MM.1S (cell line): Measurements from ENCODE around the gene APEX2.

ENCODE experiments used
- DNase-seq: peaks from one replicate; pipeline ENCODE4 v3.0.0-alpha.2; 2015
- H2AFZ ChIP-seq: fragments of 300-600 bp; sonication (generic); 2 replicates; pipeline ENCODE4 v1.6.0; 2016; ENCODE audit warnings: antibody characterized with exemption, low read length
- H3F3A ChIP-seq: fragments of 300-600 bp; sonication (generic); 2 replicates; pipeline ENCODE4 v1.6.1; 2016; ENCODE audit warnings: mild to moderate bottlenecking, antibody characterized with exemption, low read length, moderate library complexity, mixed read lengths; ENCODE audit not compliant: insufficient read depth
- H3K27ac ChIP-seq: fragments of 300-600 bp; sonication (generic); 2 replicates; pipeline ENCODE4 v1.5.1; 2016; ENCODE audit warnings: mild to moderate bottlenecking, low read length
- H3K27me3 ChIP-seq: fragments of 300-600 bp; sonication (generic); replicated peaks from 2 replicates; pipeline ENCODE4 v1.6.0; 2016; ENCODE audit warnings: low read length; ENCODE audit not compliant: insufficient read depth
- H3K36me3 ChIP-seq: fragments of 300-600 bp; sonication (generic); replicated peaks from 2 replicates; pipeline ENCODE4 v1.6.1; 2016; ENCODE audit warnings: mild to moderate bottlenecking, low read length, mixed read lengths; ENCODE audit not compliant: insufficient read depth
- H3K4me1 ChIP-seq: fragments of 300-600 bp; sonication (generic); 2 replicates; pipeline ENCODE4 v1.6.1; 2016; ENCODE audit warnings: low read length, mixed read lengths
- H3K4me2 ChIP-seq: fragments of 300-600 bp; sonication (generic); 2 replicates; pipeline ENCODE4 v1.6.0; 2016; ENCODE audit warnings: low read depth, low read length
- H3K4me3 ChIP-seq: fragments of 300-600 bp; sonication (generic); 2 replicates; pipeline ENCODE4 v1.5.1; 2016; ENCODE audit warnings: low read length, mixed read lengths
- H3K79me2 ChIP-seq: fragments of 300-600 bp; sonication (generic); 2 replicates; pipeline ENCODE4 v1.6.1; 2016; ENCODE audit warnings: mixed run types, low read length, mixed read lengths
- H3K9ac ChIP-seq: fragments of 300-600 bp; sonication (generic); 2 replicates; pipeline ENCODE4 v1.6.1; 2016; ENCODE audit warnings: low read length, mixed read lengths
- H3K9me2 ChIP-seq: fragments of 300-600 bp; sonication (generic); replicated peaks from 2 replicates; pipeline ENCODE4 v1.6.1; 2016; ENCODE audit warnings: mild to moderate bottlenecking, low read length, mixed read lengths; ENCODE audit not compliant: insufficient read depth
- H3K9me3 ChIP-seq: fragments of 300-600 bp; sonication (generic); replicated peaks from 2 replicates; pipeline ENCODE4 v1.6.1; 2016; ENCODE audit warnings: mild to moderate bottlenecking, low read length, mixed read lengths; ENCODE audit not compliant: insufficient read depth
- H4K20me1 ChIP-seq: fragments of 300-600 bp; sonication (generic); 2 replicates; pipeline ENCODE4 v1.6.1; 2016; ENCODE audit warnings: mild to moderate bottlenecking, low read length, moderate library complexity, mixed read lengths; ENCODE audit not compliant: insufficient read depth
- EZH2 ChIP-seq: fragments of 300-600 bp; sonication (generic); optimal IDR thresholded peaks from 2 replicates; pipeline ENCODE3; 2017; ENCODE audit warnings: low read depth, mild to moderate bottlenecking, antibody characterized with exemption, low read length, mixed read lengths
- EZH2phosphoT487 ChIP-seq: fragments of 300-600 bp; sonication (generic); IDR thresholded peaks from 2 replicates; pipeline ENCODE4 v1.6.1; 2018; ENCODE audit warnings: antibody characterized with exemption, low read length
- TF ChIP-seq, protein P1 (sequence below): fragments of 300-600 bp; sonication (generic); IDR thresholded peaks from 2 replicates; pipeline ENCODE4 v1.5.1; 2016; ENCODE audit warnings: antibody characterized with exemption, low read length, mixed read lengths

The APEX2 gene

GRCh38 chrX:54964766-54965497 is 35.2 kb upstream of the APEX2 start:
- TF ChIP-seq, protein P1, sequence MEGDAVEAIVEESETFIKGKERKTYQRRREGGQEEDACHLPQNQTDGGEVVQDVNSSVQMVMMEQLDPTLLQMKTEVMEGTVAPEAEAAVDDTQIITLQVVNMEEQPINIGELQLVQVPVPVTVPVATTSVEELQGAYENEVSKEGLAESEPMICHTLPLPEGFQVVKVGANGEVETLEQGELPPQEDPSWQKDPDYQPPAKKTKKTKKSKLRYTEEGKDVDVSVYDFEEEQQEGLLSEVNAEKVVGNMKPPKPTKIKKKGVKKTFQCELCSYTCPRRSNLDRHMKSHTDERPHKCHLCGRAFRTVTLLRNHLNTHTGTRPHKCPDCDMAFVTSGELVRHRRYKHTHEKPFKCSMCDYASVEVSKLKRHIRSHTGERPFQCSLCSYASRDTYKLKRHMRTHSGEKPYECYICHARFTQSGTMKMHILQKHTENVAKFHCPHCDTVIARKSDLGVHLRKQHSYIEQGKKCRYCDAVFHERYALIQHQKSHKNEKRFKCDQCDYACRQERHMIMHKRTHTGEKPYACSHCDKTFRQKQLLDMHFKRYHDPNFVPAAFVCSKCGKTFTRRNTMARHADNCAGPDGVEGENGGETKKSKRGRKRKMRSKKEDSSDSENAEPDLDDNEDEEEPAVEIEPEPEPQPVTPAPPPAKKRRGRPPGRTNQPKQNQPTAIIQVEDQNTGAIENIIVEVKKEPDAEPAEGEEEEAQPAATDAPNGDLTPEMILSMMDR = no peak
- TF ChIP-seq EZH2phosphoT487 (no peak), EZH2 (no peak)
- Histone ChIP-seq H4K20me1 (no peaks in the 10 kb centered on the region), H3K4me1 (no peaks in the 10 kb centered on the region), H3K27me3 (no peaks in the 10 kb centered on the region), H3K79me2 (no peaks in the 10 kb centered on the region), H3F3A (no peaks in the 10 kb centered on the region), H3K27ac (no peak overlapping the region), H3K4me3 (no peak overlapping the region), H3K4me2 (no peak overlapping the region), H3K9me2 (no peaks in the 10 kb centered on the region), H2AFZ (no peak overlapping the region), H3K9me3 (no peaks in the 10 kb centered on the region), H3K9ac (no peak overlapping the region), H3K36me3 (no peaks in the 10 kb centered on the region)
- no peak for DNase-seq

DNA sequence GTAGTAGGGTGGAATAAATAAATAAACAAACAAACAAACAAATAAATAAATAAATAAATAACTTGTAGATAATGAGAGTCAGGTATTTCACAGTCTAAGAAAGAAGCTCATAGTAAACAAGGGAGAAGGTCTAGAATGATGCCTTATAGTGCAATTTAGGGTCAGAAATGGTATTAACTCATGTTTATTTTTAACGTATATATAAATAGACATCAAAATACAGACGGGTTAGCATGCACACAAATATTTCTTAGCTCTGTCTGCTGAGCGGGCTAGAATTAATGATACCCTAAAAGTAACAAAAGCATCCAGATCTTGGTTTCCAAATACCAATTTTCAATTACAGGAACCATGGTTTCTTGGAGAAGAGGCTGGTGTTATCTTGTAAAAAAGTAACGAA is 22.8 kb upstream of the APEX2 start:
- no peaks in the 10 kb centered on the region for H3K27me3 ChIP-seq
- no peak overlapping the region for H3K27ac ChIP-seq
- H3K4me1 ChIP-seq = no peaks in the 10 kb centered on the region
- H3K9me3 ChIP-seq = no peaks in the 10 kb centered on the region
- TF ChIP-seq, protein P1 = no peak
- no peak for TF ChIP-seq EZH2
- TF ChIP-seq EZH2phosphoT487 = no peak
- H3K36me3 ChIP-seq = no peaks in the 10 kb centered on the region
- no peak for DNase-seq
- H4K20me1 ChIP-seq = no peaks in the 10 kb centered on the region
- H2AFZ ChIP-seq = no peak overlapping the region
- no peak overlapping the region for H3K9ac ChIP-seq
- no peaks in the 10 kb centered on the region for H3K9me2 ChIP-seq
- H3K4me3 ChIP-seq = no peak overlapping the region
- H3K79me2 ChIP-seq = no peaks in the 10 kb centered on the region
- no peak overlapping the region for H3K4me2 ChIP-seq
- H3F3A ChIP-seq = no peaks in the 10 kb centered on the region

DNA sequence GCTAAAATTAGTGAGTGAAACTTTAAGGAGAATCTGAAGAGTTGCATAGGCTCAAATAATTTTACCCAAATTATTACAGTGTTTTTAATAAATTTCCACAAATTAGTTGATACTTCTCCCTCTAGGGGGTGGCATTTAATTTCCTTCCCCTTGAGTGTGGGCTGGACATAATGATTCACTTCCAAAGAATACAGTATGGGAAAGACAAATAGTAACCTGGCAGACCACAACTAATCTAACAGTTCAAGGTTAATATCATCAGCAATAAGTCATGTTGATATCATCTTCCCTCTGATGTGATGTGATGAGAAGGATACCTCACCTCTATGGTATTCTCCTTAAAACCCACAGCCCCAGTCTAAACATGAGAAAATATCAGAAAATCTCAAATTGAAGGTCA is 21.7 kb upstream of the APEX2 start:
- no peaks in the 10 kb centered on the region for H3K79me2 ChIP-seq
- H3K9me2 ChIP-seq = no peaks in the 10 kb centered on the region
- no peak overlapping the region for H3K27ac ChIP-seq
- H2AFZ ChIP-seq = no peak overlapping the region
- no peaks in the 10 kb centered on the region for H4K20me1 ChIP-seq
- no peaks in the 10 kb centered on the region for H3K27me3 ChIP-seq
- H3F3A ChIP-seq = no peaks in the 10 kb centered on the region
- no peak for DNase-seq
- no peaks in the 10 kb centered on the region for H3K36me3 ChIP-seq
- H3K9me3 ChIP-seq = no peaks in the 10 kb centered on the region
- H3K9ac ChIP-seq = no peak overlapping the region
- H3K4me3 ChIP-seq = no peak overlapping the region
- H3K4me2 ChIP-seq = no peak overlapping the region
- no peaks in the 10 kb centered on the region for H3K4me1 ChIP-seq
- TF ChIP-seq EZH2phosphoT487 (no peak), EZH2 (no peak)
- TF ChIP-seq, protein P1 = no peak
